GF-D8 (cell line): ENCODE results near the gene PSPC1.

Experiments used
- DNase-seq: peaks from one replicate; lab custom pipeline; 2025; lab: John Stamatoyannopoulos, UW

Gene PSPC1

GRCh38 chr13:19672990-19673389 lies 109.8 kb downstream of the PSPC1 start:
- DNase-seq = no peak

DNA sequence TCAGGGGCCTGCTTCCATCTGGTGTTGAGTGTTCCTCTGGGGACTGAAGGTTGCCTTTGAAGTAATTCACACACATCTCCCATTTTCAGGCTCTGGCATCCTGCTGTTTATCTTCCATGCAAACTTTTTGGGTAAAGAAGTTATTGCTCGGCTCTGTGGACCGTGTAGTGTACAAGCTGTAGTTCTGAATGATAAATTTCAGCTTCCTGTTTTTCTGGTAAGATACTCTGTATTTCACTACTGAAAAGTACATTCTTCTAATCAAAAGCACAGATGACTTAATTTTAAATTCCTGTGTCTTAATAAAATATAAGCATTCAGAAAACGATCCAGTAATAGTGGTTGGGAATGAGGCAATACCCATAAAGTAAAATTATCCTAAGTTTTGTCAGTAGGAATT lies 112.6 kb downstream of the PSPC1 start:
- no peak for DNase-seq

- no peak for DNase-seq
Observed at GRCh38 chr13:19668778-19669177, 114.0 kb downstream of the PSPC1 start.

DNA sequence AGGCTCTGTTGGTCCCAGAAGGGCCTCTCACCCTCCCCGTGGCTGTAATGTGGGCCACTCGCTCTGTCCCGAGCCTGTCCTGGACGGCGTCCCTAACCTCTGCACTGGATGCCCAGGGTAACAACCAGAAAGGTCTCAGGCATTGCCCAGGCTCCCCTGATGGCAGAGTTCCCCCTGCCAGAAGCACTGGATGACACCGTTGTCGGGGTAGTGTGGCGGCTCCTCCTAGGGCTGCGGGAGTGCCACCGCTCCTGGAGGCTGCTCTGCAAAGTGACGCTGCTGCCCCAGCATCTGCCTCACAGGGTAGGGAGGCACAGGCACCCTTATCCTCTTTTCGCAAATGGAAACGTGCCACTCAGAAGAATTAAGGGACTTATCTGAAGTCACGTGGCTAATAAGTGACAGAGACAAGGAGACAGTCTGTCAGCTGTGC lies 117.3 kb downstream of the PSPC1 start:
- no peak for DNase-seq

DNA sequence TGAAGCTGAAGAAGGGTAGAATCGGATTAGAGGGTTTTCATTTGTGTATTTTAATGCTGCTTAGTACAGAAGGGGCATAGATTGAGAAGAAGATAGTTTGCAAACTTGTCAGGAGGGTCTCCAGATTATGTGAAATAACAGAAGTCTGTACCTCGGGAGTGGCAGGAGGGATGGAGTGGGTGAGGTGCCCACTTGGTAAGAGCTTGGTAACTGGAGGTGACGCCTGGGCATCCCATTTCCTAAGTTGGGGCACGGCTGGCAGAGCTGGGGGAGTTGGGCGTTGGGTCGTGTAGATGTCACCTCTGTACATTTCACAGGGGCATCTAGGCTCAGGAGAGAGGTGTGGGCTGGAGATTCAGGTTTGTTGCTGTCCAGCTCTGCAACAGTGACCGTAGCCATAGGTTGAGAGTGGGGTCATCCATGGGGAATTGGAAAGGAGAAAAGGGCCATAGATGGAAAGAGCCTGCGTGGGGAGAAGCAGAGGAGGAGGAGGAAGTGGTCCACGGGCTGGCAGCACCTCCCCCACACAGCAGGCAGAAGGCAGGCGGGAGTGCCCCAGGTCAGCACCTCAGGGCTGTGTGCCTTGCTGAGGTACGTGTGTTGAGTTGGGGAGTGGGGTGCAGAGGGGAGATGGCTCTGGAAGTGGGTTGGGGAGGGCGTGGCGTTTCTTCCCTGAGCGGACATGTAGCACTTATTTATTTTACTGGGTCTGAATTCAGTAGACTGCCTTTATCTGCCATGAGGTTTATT lies 118.1 kb downstream of the PSPC1 start:
- DNase-seq = no peak

GRCh38 chr13:19663416-19663979 lies 119.2 kb downstream of the PSPC1 start:
- DNase-seq = no peak

- DNase-seq = no peak
Observed at GRCh38 chr13:19661561-19661960, 121.2 kb downstream of the PSPC1 start.

- no peak for DNase-seq
Observed at GRCh38 chr13:19661126-19661525, 121.6 kb downstream of the PSPC1 start.

- DNase-seq = no peak
Observed at GRCh38 chr13:19658831-19659230, 123.9 kb downstream of the PSPC1 start.

DNA sequence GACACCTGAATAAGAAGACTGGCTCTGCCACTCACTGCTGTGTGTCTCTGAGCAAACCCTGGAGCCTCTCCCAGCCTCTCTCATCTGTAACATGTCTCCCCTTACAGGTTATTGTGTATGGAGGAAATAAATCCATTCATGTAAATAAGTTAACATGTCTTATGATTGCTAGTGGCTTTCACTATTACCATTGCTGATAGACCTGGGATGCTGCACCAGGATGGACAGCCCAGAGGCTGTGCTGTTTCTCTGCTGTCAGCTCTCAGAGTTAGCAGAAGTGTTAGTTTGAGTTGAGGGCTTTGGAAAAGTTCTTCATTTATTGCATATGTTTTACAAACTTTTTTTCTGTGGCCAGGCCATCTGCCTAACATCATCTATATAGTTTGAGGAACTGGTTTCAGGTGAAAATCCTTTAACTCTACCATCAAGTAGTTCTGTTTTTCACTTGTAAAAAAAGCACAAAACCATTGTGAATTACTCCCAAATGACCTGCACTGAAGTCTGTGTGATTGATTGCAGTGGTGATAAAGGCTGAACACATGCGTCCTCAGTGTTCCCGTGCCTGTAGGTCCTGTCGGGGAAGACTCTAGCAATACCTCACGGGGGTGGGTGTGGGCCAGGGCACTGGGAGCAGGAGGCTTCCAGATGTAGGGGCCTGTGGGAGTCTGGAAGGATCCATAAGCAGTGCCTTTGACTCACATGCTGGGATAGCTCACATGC lies 124.7 kb downstream of the PSPC1 start:
- DNase-seq = no peak
